ENCODE data around the gene CEP19. TPM values are rescaled to one million over a fixed set of nuclear protein-coding genes. Genes with fewer than 3 reads are reported as not detected.

The CEP19 gene
- total and polyA plus RNA-seq, 4 donors = 0.44 to 0.79 (median 0.67) TPM

DNA sequence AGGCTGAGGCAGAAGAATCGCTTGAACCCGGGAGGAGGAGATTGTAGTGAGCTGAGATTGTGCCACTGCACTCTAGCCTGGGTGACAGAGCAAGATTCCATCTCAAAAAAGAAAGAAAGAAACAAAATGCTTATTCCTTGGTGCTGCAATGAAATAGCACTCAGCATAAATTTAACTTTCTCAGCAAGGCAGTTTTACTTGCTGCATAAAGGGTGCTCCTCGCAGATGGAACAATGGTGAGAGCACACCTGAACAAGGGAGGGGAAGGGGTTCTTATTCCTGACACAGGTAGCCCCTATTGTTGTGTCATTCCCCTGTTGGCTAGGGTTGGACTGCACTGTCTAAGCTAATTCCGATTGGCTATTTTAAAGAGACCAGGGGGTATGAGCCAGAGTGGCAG lies 44.7 kb upstream of the CEP19 start (continued):
- no peak for TF ChIP-seq RXRA (IDR thresholded peaks at IDR 0.05)

DNA sequence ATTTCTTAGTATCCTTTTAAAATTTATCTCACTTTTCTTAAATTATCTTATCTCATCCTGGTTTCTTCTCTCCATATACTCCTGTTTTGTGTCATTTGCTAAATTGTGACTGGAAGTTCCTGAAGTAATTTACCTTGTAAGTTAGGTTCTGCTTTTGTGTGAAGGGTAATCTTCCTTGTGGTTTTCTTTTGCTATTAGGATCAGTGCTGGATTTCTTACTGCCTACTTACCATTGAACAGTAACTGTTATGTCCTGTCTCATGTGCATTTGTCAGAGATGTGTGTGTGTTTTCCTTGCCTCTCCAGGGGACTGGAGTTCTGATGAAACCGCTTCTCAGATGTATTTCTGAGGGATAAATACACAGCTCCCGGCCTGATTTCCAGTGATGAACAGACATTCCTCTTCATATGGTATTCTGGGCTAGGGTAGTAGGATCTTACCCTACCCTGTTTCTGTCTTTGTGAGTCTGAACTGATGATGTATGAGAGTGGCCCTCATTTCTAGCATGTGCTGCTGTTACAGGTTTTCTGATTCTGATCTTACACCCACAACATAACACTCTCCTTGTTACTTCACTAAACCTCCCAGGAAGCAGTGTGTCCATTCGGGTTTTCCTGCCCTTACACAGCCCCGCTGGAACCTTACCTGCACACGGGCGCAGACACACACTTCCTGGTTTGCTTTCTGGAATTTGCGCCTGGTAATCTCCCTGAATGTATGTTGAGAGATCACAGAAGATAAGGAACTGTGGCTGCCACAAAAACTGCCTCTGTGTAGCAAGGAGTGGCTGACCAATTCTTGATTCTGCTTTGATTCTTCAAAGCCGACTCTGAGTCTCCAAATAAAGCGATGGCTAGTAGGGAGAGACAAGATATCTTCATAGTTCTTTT lies 42.3 kb upstream of the CEP19 start:
- Histone ChIP-seq H3K27ac (ENCODE audit: low read depth in 1 of 2, low read length in 2 of 2) (no peak overlapping the region), H3K9ac (ENCODE audit: low read depth in 1 of 2, low read length in 2 of 2) (no peak overlapping the region), H3K9me3 (ENCODE audit: control insufficient read depth in 4 of 4, low read length in 3 of 4) (peaks cover 3 to 8% (median 5%) of the 10 kb centered on the region in 4 donors), H3K4me3 (ENCODE audit: low read depth in 1 of 3, low read length in 3 of 3) (no peak overlapping the region), H3K4me1 (ENCODE audit: control insufficient read depth in 4 of 4, insufficient read depth in 4 of 4, low read length in 3 of 4) (peaks cover 0 to 2% (median 0%) of the 10 kb centered on the region in 4 donors), H3K27me3 (ENCODE audit: control insufficient read depth in 4 of 4, insufficient read depth in 4 of 4, low read length in 3 of 4) (no peaks in the 10 kb centered on the region), H3K36me3 (ENCODE audit: control insufficient read depth in 4 of 4, insufficient read depth in 3 of 4, low read depth in 1 of 4, low read length in 3 of 4) (peaks cover 0 to 3% (median 2%) of the 10 kb centered on the region in 4 donors)
- TF ChIP-seq RAD21 (IDR thresholded peaks at IDR 0.05) = no peak
- TF ChIP-seq, protein P1, sequence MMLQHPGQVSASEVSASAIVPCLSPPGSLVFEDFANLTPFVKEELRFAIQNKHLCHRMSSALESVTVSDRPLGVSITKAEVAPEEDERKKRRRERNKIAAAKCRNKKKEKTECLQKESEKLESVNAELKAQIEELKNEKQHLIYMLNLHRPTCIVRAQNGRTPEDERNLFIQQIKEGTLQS (IDR thresholded peaks at IDR 0.05) = no peak
- TF ChIP-seq ZBTB33 (IDR thresholded peaks at IDR 0.05) = no peak
- TF ChIP-seq HNF4A (conservative IDR thresholded peaks at IDR 0.05) = no peak
- TF ChIP-seq GABPA (IDR thresholded peaks at IDR 0.05 in 1 of 2, conservative IDR thresholded peaks at IDR 0.05 in 1 of 2) = no peak
- TF ChIP-seq TAF1 (conservative IDR thresholded peaks at IDR 0.05) = no peak
- no peak for TF ChIP-seq FOXA2 (IDR thresholded peaks at IDR 0.05)
- no peak for TF ChIP-seq FOXA1 (IDR thresholded peaks at IDR 0.05)
- no peak for TF ChIP-seq CTCF (IDR thresholded peaks at IDR 0.05; ENCODE audit: low read depth, low read length, missing input control)
- no peak for TF ChIP-seq EGR1 (IDR thresholded peaks at IDR 0.05; ENCODE audit: low read depth in 2 of 2)
- no peak for TF ChIP-seq SP1 (IDR thresholded peaks at IDR 0.05)
- TF ChIP-seq MAX (IDR thresholded peaks at IDR 0.05) = no peak
- no peak for TF ChIP-seq HNF4G (IDR thresholded peaks at IDR 0.05)
- DNase-seq (ENCODE audit: low spot score) = no peak
- WGBS = 79% methylated on average over 9 of the region's 9 CpGs

DNA sequence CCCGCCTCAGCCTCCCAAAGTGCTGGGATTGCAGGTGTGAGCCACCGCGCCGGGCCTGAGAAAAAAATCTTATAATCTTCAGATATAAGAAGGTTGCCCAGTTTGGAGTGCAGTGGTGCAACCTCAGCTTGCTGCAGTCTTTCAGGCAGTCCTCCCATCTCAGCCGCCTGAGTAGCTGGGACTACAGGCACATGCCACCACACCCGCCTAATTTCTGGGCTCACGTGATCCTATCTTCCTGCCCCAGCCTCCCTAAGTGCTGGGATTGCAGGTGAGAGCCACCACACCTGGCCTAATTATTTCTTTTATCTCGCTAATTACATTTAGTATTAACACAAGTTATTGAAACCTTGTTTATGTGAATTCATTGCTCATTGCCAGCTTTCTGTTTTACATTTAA lies 41.2 kb upstream of the CEP19 start:
- 98% methylated on average over 8 of the region's 8 CpGs for WGBS
- Histone ChIP-seq H3K27ac (ENCODE audit: low read depth in 1 of 2, low read length in 2 of 2) (no peak overlapping the region), H3K36me3 (ENCODE audit: control insufficient read depth in 4 of 4, insufficient read depth in 3 of 4, low read depth in 1 of 4, low read length in 3 of 4) (peaks cover 0 to 3% (median 2%) of the 10 kb centered on the region in 4 donors)

More for the DNA sequence above, 41.2 kb upstream of the CEP19 start:
- H3K27me3 ChIP-seq (ENCODE audit: control insufficient read depth in 4 of 4, insufficient read depth in 4 of 4, low read length in 3 of 4) = no peaks in the 10 kb centered on the region
- TF ChIP-seq CTCF (IDR thresholded peaks at IDR 0.05; ENCODE audit: low read depth, low read length, missing input control) = no peak
- H3K9me3 ChIP-seq (ENCODE audit: control insufficient read depth in 4 of 4, low read length in 3 of 4) = peaks cover 3 to 8% (median 5%) of the 10 kb centered on the region in 4 donors
- peaks cover 0 to 2% (median 0%) of the 10 kb centered on the region in 4 donors for H3K4me1 ChIP-seq (ENCODE audit: control insufficient read depth in 4 of 4, insufficient read depth in 4 of 4, low read length in 3 of 4)
- no peak overlapping the region for H3K4me3 ChIP-seq (ENCODE audit: low read depth in 1 of 3, low read length in 3 of 3)
- DNase-seq (ENCODE audit: low spot score) = no peak
- H3K9ac ChIP-seq (ENCODE audit: low read depth in 1 of 2, low read length in 2 of 2) = no peak overlapping the region
